HepG2 (cell line): ENCODE measurements around the gene TTBK1. TPM values are rescaled to one million over a fixed set of nuclear protein-coding genes. Genes with fewer than 3 reads are reported as not detected.

Source experiments
- CEBPG ChIP-seq: IDR thresholded peaks from 2 replicates; pipeline ENCODE4 v1.6.1; 2016
- DNMT3B ChIP-seq: conservative IDR thresholded peaks from 2 replicates; pipeline ENCODE4 v1.6.1; 2016; ENCODE audit warnings: missing biosample characterization, control low read depth
- MYPOP ChIP-seq: sonication (generic); formaldehyde crosslinking; IDR thresholded peaks from 2 replicates; pipeline ENCODE4 v1.8.1; 2023; ENCODE audit warnings: mild to moderate bottlenecking, moderate library complexity, missing genetic modification reagents
- NCOA5 ChIP-seq: sonication (generic); formaldehyde crosslinking; IDR thresholded peaks from 2 replicates; pipeline ENCODE4 v1.4.0; 2020; ENCODE audit warnings: missing genetic modification reagents
- NFATC3 ChIP-seq: sonication (generic); formaldehyde crosslinking; IDR thresholded peaks from 2 replicates; pipeline ENCODE4 v1.5.1; 2020; ENCODE audit warnings: mild to moderate bottlenecking, missing genetic modification reagents
- NFYB ChIP-seq: sonication (generic); formaldehyde crosslinking; IDR thresholded peaks from 2 replicates; pipeline ENCODE4 v1.4.0; 2020; ENCODE audit warnings: missing genetic modification reagents
- RFXANK ChIP-seq: IDR thresholded peaks from 2 replicates; pipeline ENCODE4 v1.6.1; 2016
- SSRP1 ChIP-seq: IDR thresholded peaks from 2 replicates; pipeline ENCODE4 v1.6.1; 2016; ENCODE audit warnings: control low read depth
- TBP ChIP-seq: sonication (generic); formaldehyde crosslinking; IDR thresholded peaks from 2 replicates; pipeline ENCODE4 v1.5.0; 2020; ENCODE audit warnings: missing genetic modification reagents
- TMF1 ChIP-seq: sonication (generic); formaldehyde crosslinking; IDR thresholded peaks from 2 replicates; pipeline ENCODE4 v1.8.1; 2022; ENCODE audit warnings: low read depth, missing genetic modification reagents
- ZFP41 ChIP-seq: sonication (generic); formaldehyde crosslinking; IDR thresholded peaks from 2 replicates; pipeline ENCODE4 v1.4.0; 2020; ENCODE audit warnings: mild to moderate bottlenecking, missing genetic modification reagents, borderline replicate concordance
- ZNF260 ChIP-seq: sonication (generic); formaldehyde crosslinking; IDR thresholded peaks from 2 replicates; pipeline ENCODE4 v1.4.0; 2020; ENCODE audit warnings: missing genetic modification reagents, low read depth, mild to moderate bottlenecking, borderline replicate concordance
- ZNF280D ChIP-seq: sonication (generic); formaldehyde crosslinking; IDR thresholded peaks from 2 replicates; pipeline ENCODE4 v1.5.1; 2020; ENCODE audit warnings: mild to moderate bottlenecking, missing genetic modification reagents
- ZNF567 ChIP-seq: sonication (generic); formaldehyde crosslinking; IDR thresholded peaks from 2 replicates; pipeline ENCODE4 v1.8.1; 2023; ENCODE audit warnings: mild to moderate bottlenecking, missing genetic modification reagents, borderline replicate concordance
- ZNF644 ChIP-seq: IDR thresholded peaks from 2 replicates; pipeline ENCODE4 v1.6.1; 2016; ENCODE audit warnings: low read depth
- ZNF670 ChIP-seq: sonication (generic); formaldehyde crosslinking; IDR thresholded peaks from 2 replicates; pipeline ENCODE4 v1.8.0; 2022; ENCODE audit warnings: mild to moderate bottlenecking, missing genetic modification reagents, borderline replicate concordance
- ZSCAN29 ChIP-seq: sonication (generic); formaldehyde crosslinking; conservative IDR thresholded peaks from 2 replicates; pipeline ENCODE4 v1.4.0; 2020; ENCODE audit warnings: mild to moderate bottlenecking, missing genetic modification reagents
- polyA plus RNA-seq, 8 experiments: library from polyadenylated mRNA; depleted of rRNA in 3 of 8; stranded (reverse) in 7 of 8; unstranded in 1 of 8; fragments of >200 nt; fragmentation: Illumina TruSeq in 4 of 8; extraction: Trizol in 4 of 8; gene quantifications; 2 replicates each; pipeline versions ENCODE4 v1.2.1 to v1.2.3, GENCODE V29; 2011 to 2016; ENCODE audit warnings: low read depth in 4 of 8, missing spikeins in 1 of 8, mixed read lengths in 1 of 8; ENCODE audit not compliant: insufficient read depth in 1 of 8
- total RNA-seq, 5 experiments: library from RNA; depleted of rRNA; stranded (reverse); fragments of >200 nt; fragmentation: Illumina TruSeq; extraction: Trizol; gene quantifications; 2 replicates each; pipeline ENCODE4 v1.2.3, GENCODE V29; 2016; ENCODE audit warnings: low read depth in 1 of 5
- TF ChIP-seq, protein P1 (sequence below): sonication (generic); formaldehyde crosslinking; IDR thresholded peaks from 2 replicates; pipeline ENCODE4 v1.4.0; 2020; ENCODE audit warnings: low read depth, missing genetic modification reagents
- TF ChIP-seq, protein P2 (sequence below): sonication (generic); formaldehyde crosslinking; IDR thresholded peaks from 2 replicates; pipeline ENCODE4 v1.8.1; 2022; ENCODE audit warnings: mild to moderate bottlenecking, missing genetic modification reagents
- TF ChIP-seq, protein P3 (sequence below): sonication (generic); formaldehyde crosslinking; IDR thresholded peaks from 2 replicates; pipeline ENCODE4 v1.5.0; 2020; ENCODE audit warnings: mild to moderate bottlenecking, missing genetic modification reagents

TTBK1 gene
- total and polyA plus RNA-seq, 2 of the 13 experiments (the other 11 are each of a cell fraction or from before 2014, with no cell fraction given), result 0.24 to 0.33 TPM

- no peak for TF ChIP-seq ZNF280D (CRISPR knock-in tag)
- no peak for TF ChIP-seq SSRP1 (CRISPR knock-in tag)
- no peak for TF ChIP-seq DNMT3B (CRISPR knock-in tag)
- TF ChIP-seq ZNF670 (CRISPR knock-in tag), result no peak
- TF ChIP-seq, protein P1, sequence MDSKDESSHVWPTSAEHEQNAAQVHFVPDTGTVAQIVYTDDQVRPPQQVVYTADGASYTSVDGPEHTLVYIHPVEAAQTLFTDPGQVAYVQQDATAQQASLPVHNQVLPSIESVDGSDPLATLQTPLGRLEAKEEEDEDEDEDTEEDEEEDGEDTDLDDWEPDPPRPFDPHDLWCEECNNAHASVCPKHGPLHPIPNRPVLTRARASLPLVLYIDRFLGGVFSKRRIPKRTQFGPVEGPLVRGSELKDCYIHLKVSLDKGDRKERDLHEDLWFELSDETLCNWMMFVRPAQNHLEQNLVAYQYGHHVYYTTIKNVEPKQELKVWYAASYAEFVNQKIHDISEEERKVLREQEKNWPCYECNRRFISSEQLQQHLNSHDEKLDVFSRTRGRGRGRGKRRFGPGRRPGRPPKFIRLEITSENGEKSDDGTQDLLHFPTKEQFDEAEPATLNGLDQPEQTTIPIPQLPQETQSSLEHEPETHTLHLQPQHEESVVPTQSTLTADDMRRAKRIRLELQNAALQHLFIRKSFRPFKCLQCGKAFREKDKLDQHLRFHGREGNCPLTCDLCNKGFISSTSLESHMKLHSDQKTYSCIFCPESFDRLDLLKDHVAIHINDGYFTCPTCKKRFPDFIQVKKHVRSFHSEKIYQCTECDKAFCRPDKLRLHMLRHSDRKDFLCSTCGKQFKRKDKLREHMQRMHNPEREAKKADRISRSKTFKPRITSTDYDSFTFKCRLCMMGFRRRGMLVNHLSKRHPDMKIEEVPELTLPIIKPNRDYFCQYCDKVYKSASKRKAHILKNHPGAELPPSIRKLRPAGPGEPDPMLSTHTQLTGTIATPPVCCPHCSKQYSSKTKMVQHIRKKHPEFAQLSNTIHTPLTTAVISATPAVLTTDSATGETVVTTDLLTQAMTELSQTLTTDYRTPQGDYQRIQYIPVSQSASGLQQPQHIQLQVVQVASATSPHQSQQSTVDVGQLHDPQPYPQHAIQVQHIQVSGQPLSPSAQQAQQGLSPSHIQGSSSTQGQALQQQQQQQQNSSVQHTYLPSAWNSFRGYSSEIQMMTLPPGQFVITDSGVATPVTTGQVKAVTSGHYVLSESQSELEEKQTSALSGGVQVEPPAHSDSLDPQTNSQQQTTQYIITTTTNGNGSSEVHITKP (CRISPR knock-in tag), result 0 out of 2 replicates have a peak, but pooled peaks have one; percentile 49
- peak; percentile 82; the same call in 1 of the 2 replicates for TF ChIP-seq MYPOP (CRISPR knock-in tag)
- no peak for TF ChIP-seq ZSCAN29 (CRISPR knock-in tag)
- peak; percentile 43; the same call in 1 of the 2 replicates for TF ChIP-seq NFYB (CRISPR knock-in tag)
- no peak for TF ChIP-seq CEBPG (CRISPR knock-in tag)
- TF ChIP-seq, protein P2, sequence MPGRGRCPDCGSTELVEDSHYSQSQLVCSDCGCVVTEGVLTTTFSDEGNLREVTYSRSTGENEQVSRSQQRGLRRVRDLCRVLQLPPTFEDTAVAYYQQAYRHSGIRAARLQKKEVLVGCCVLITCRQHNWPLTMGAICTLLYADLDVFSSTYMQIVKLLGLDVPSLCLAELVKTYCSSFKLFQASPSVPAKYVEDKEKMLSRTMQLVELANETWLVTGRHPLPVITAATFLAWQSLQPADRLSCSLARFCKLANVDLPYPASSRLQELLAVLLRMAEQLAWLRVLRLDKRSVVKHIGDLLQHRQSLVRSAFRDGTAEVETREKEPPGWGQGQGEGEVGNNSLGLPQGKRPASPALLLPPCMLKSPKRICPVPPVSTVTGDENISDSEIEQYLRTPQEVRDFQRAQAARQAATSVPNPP (CRISPR knock-in tag), result no peak
- TF ChIP-seq TBP (CRISPR knock-in tag), result no peak
- no peak for TF ChIP-seq NCOA5
- TF ChIP-seq ZNF644 (CRISPR knock-in tag), result 0 out of 2 replicates have a peak, but pooled peaks have one; percentile 32
- TF ChIP-seq ZNF567 (CRISPR knock-in tag), result no peak
- TF ChIP-seq ZNF260 (CRISPR knock-in tag), result no peak
- no peak for TF ChIP-seq RFXANK (CRISPR knock-in tag)
- TF ChIP-seq TMF1 (CRISPR knock-in tag), result no peak
- no peak for TF ChIP-seq ZFP41
- no peak for TF ChIP-seq NFATC3 (CRISPR knock-in tag)
- TF ChIP-seq, protein P3, sequence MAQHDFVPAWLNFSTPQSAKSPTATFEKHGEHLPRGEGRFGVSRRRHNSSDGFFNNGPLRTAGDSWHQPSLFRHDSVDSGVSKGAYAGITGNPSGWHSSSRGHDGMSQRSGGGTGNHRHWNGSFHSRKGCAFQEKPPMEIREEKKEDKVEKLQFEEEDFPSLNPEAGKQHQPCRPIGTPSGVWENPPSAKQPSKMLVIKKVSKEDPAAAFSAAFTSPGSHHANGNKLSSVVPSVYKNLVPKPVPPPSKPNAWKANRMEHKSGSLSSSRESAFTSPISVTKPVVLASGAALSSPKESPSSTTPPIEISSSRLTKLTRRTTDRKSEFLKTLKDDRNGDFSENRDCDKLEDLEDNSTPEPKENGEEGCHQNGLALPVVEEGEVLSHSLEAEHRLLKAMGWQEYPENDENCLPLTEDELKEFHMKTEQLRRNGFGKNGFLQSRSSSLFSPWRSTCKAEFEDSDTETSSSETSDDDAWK (CRISPR knock-in tag), result no peak
These were observed 65.1 kb downstream of the TTBK1 start, which contains the start of gene CRIP3 (continued) for GRCh38 chr6:43308101-43308989.
